SK-N-SH (cell line): ENCODE data around the gene MRM3. TPM values are rescaled to one million over a fixed set of nuclear protein-coding genes. Genes with fewer than 3 reads are reported as not detected.

Source experiments
- CTCF ChIA-PET: fragments of 300-600, 350-600 bp; formaldehyde crosslinking; extraction: SDS; loops from one replicate; lab custom pipeline; 2021; lab: Yijun Ruan, JAX
- POLR2A ChIA-PET: fragments of 350-600 bp; sonication (Branson Sonifier 250); formaldehyde crosslinking; extraction: SDS; loops from one replicate; lab custom pipeline; 2020; ENCODE audit warnings: antibody characterized with exemption, inconsistent platforms; lab: Yijun Ruan, JAX
- DNase-seq: peaks from one replicate; pipeline ENCODE4 v3.0.0; 2012
- H2AFZ ChIP-seq: fragments of 200-600 bp; sonication (generic); 2 replicates; pipeline ENCODE4 v1.8.1; 2016; ENCODE audit warnings: antibody characterized with exemption, mild to moderate bottlenecking, low read depth
- H3F3A ChIP-seq: fragments of 200-600 bp; sonication (generic); replicated peaks from 2 replicates; pipeline ENCODE3; 2016; ENCODE audit warnings: antibody characterized with exemption, mild to moderate bottlenecking; ENCODE audit not compliant: insufficient read depth
- H3K27ac ChIP-seq, 2 experiments: fragments of 200-500 bp in 1 of 2; fragments of 200-600 bp in 1 of 2; sonication (Bioruptor generic) in 1 of 2; sonication (generic), shearing (Covaris generic) in 1 of 2; 2 replicates each; pipeline versions ENCODE4 v1.5.1 to v1.6.1; 2014 to 2016; ENCODE audit warnings: low read depth in 2 of 2, inconsistent platforms in 1 of 2, low read length in 1 of 2, mild to moderate bottlenecking in 1 of 2, mixed read lengths in 1 of 2
- H3K27me3 ChIP-seq: fragments of 200-600 bp; sonication (generic), shearing (Covaris generic); 2 replicates; pipeline ENCODE4 v1.6.1; 2016; ENCODE audit warnings: mixed run types; ENCODE audit not compliant: insufficient read depth
- H3K36me3 ChIP-seq, 2 experiments: fragments of 200-500 bp in 1 of 2; fragments of 200-600 bp in 1 of 2; sonication (Bioruptor generic) in 1 of 2; sonication (generic) in 1 of 2; replicated peaks in 1 of 2; 2 replicates each; pipeline versions ENCODE3 to v1.5.1; 2014 to 2016; ENCODE audit warnings: low read length in 1 of 2, mild to moderate bottlenecking in 1 of 2; ENCODE audit not compliant: insufficient read depth in 2 of 2, control insufficient read depth in 1 of 2
- H3K4me1 ChIP-seq, 2 experiments: fragments of 200-500 bp in 1 of 2; fragments of 200-600 bp in 1 of 2; sonication (Bioruptor generic) in 1 of 2; sonication (generic), shearing (Covaris generic) in 1 of 2; 2 replicates each; pipeline versions ENCODE4 v1.5.1 to v1.6.1; 2014 to 2016; ENCODE audit warnings: low read depth in 1 of 2, low read length in 1 of 2, mixed run types in 1 of 2; ENCODE audit not compliant: insufficient read depth in 2 of 2, control insufficient read depth in 1 of 2
- H3K4me2 ChIP-seq: fragments of 200-600 bp; sonication (generic), shearing (Covaris generic); 2 replicates; pipeline ENCODE4 v1.6.1; 2017; ENCODE audit warnings: mixed run types
- H3K4me3 ChIP-seq, 2 experiments: fragments of 200-500 bp in 1 of 2; fragments of 200-600 bp in 1 of 2; sonication (Bioruptor generic) in 1 of 2; sonication (generic), shearing (Covaris generic) in 1 of 2; 2 replicates each; pipeline versions ENCODE4 v1.5.1 to v1.8.1; 2014 to 2016; ENCODE audit warnings: low read depth in 2 of 2, inconsistent platforms in 1 of 2, low read length in 1 of 2, mild to moderate bottlenecking in 1 of 2, mixed read lengths in 1 of 2, moderate library complexity in 1 of 2
- H3K79me2 ChIP-seq: fragments of 200-600 bp; sonication (generic); 2 replicates; pipeline ENCODE4 v1.8.1; 2017; ENCODE audit warnings: mild to moderate bottlenecking; ENCODE audit not compliant: insufficient read depth
- H3K9ac ChIP-seq: fragments of 200-600 bp; sonication (generic); 2 replicates; pipeline ENCODE4 v1.6.1; 2017; ENCODE audit warnings: mixed run types
- H3K9me2 ChIP-seq: fragments of 200-600 bp; sonication (generic); 2 replicates; pipeline ENCODE4 v1.6.1; 2017; ENCODE audit warnings: mixed run types
- H3K9me3 ChIP-seq: fragments of 200-600 bp; sonication (generic); 2 replicates; pipeline ENCODE4 v1.6.1; 2017; ENCODE audit warnings: mixed run types, mild to moderate bottlenecking, moderate library complexity
- H4K20me1 ChIP-seq: fragments of 200-600 bp; sonication (generic); 2 replicates; pipeline ENCODE4 v1.6.1; 2017; ENCODE audit warnings: mild to moderate bottlenecking, mixed run types; ENCODE audit not compliant: insufficient read depth
- CHD2 ChIP-seq: fragments of 150-350 bp; IDR thresholded peaks from 2 replicates; pipeline ENCODE4 v1.6.1; 2018; ENCODE audit warnings: low read length; ENCODE audit not compliant: partially characterized antibody
- EP300 ChIP-seq, 2 experiments: IDR thresholded peaks; 2 replicates each; pipeline versions ENCODE4 v1.4.0 to v1.6.1; 2012; ENCODE audit warnings: borderline replicate concordance in 1 of 2, low read depth in 1 of 2, low read length in 1 of 2
- FOSL2 ChIP-seq: IDR thresholded peaks from 2 replicates; pipeline ENCODE4 v1.4.0; 2012; ENCODE audit warnings: low read depth, mild to moderate bottlenecking, moderate library complexity, borderline replicate concordance
- FOXM1 ChIP-seq: IDR thresholded peaks from 2 replicates; pipeline ENCODE4 v1.4.0; 2012; ENCODE audit warnings: low read depth, mild to moderate bottlenecking
- GABPA ChIP-seq: IDR thresholded peaks from 2 replicates; pipeline ENCODE4 v1.4.0; 2012; ENCODE audit warnings: low read depth, mild to moderate bottlenecking
- GATA2 ChIP-seq: sonication (generic); formaldehyde crosslinking; IDR thresholded peaks from 2 replicates; pipeline ENCODE4 v1.5.0; 2020; ENCODE audit warnings: mild to moderate bottlenecking, missing genetic modification reagents
- MEF2A ChIP-seq: IDR thresholded peaks from 2 replicates; pipeline ENCODE4 v1.4.0; 2012; ENCODE audit warnings: low read depth, borderline replicate concordance
- MXI1 ChIP-seq: IDR thresholded peaks from 2 replicates; pipeline ENCODE4 v1.6.1; 2012; ENCODE audit warnings: mild to moderate bottlenecking, low read depth, low read length, improper control_type of control experiment
- NFIC ChIP-seq: IDR thresholded peaks from 2 replicates; pipeline ENCODE4 v1.4.0; 2012; ENCODE audit warnings: borderline replicate concordance
- PBX3 ChIP-seq: IDR thresholded peaks from 2 replicates; pipeline ENCODE4; 2012
- RAD21 ChIP-seq: IDR thresholded peaks from 2 replicates; pipeline ENCODE4 v1.6.1; 2012; ENCODE audit warnings: mild to moderate bottlenecking, low read length
- REST ChIP-seq: IDR thresholded peaks from 2 replicates; pipeline ENCODE4 v1.6.1; 2012; ENCODE audit warnings: mild to moderate bottlenecking, low read depth, low read length, moderate library complexity
- RFX5 ChIP-seq: IDR thresholded peaks from 2 replicates; pipeline ENCODE4 v1.6.1; 2012; ENCODE audit warnings: mild to moderate bottlenecking, improper control_type of control experiment, low read length
- SIN3A ChIP-seq: IDR thresholded peaks from 2 replicates; pipeline ENCODE4 v1.6.1; 2012; ENCODE audit warnings: low read depth, mild to moderate bottlenecking, low read length, moderate library complexity, borderline replicate concordance
- SMC3 ChIP-seq: IDR thresholded peaks from 2 replicates; pipeline ENCODE4 v1.6.1; 2012; ENCODE audit warnings: low read depth, low read length, improper control_type of control experiment
- TAF1 ChIP-seq: IDR thresholded peaks from 2 replicates; pipeline ENCODE4 v1.6.1; 2012; ENCODE audit warnings: low read depth, mild to moderate bottlenecking, low read length, moderate library complexity, borderline replicate concordance
- ZBTB33 ChIP-seq: IDR thresholded peaks from 2 replicates; pipeline ENCODE4 v1.4.0; 2012; ENCODE audit warnings: low read depth, borderline replicate concordance
- WGBS: methylation state at CpG from one replicate; pipeline ENCODE4 v1.1.6; 2017; ENCODE audit warnings: low lambda C conversion rate; 5-methylcytosine and 5-hydroxymethylcytosine counted together
- polyA plus RNA-seq, 3 experiments: library from polyadenylated mRNA; depleted of rRNA; stranded (reverse); fragments of >200 nt; gene quantifications; 2 replicates each; pipeline ENCODE4 v1.2.3, GENCODE V29; 2012
- TF ChIP-seq, protein P1 (sequence below): fragments of 200-600 bp; sonication (generic); IDR thresholded peaks from 2 replicates; pipeline ENCODE4 v1.6.1; 2017; ENCODE audit warnings: antibody characterized with exemption, mild to moderate bottlenecking, moderate library complexity

Gene MRM3
- polyA plus RNA-seq, 1 of the 3 experiments (the other 2 are of a cell fraction), result 16.4 TPM

- Histone ChIP-seq H3K79me2 (no peaks in the 10 kb centered on the region), H3K27ac (peak overlapping the region in 1 of 2 experiments; percentile 7; a peak in 1 of 4 replicates), H3K4me1 (peaks cover 0 to 13% of the 10 kb centered on the region in 2 experiments; a peak in 1 of 4 replicates), H3K27me3 (no peaks in the 10 kb centered on the region), H4K20me1 (no peaks in the 10 kb centered on the region), H3K4me3 (peak overlapping the region in 1 of 2 experiments; percentile 9; a peak in 1 of 4 replicates), H3K4me2 (no peak overlapping the region), H3K9me3 (no peaks in the 10 kb centered on the region), H3K36me3 (peaks cover 0 to 19% of the 10 kb centered on the region in 2 experiments), H3K9me2 (no peaks in the 10 kb centered on the region), H2AFZ (no peak overlapping the region), H3K9ac (no peak overlapping the region), H3F3A (no peaks in the 10 kb centered on the region)
- DNase-seq, result peak; percentile 90
- ChIA-PET POLR2A (interaction anchor here (0.5 to 1.5 kb wide), 3 partner anchors 185 to 371 kb away, joined by 3 to 4 read pairs (median 3); partner anchors contain the start of gene NXN), CTCF (interaction anchor here (0.6 to 9.2 kb wide), 20 partner anchors 9 to 262 kb away, joined by 3 to 155 read pairs (median 4); partner anchors contain the start of genes GLOD4, MRM3, NXN and TIMM22)
- TF ChIP-seq FOSL2 (no peak), MXI1 (peak; percentile 47; the same call in 1 of the 2 replicates), SMC3 (peak; percentile 89), SIN3A (peak; percentile 56; the same call in 1 of the 2 replicates), RAD21 (peak; percentile 84), TAF1 (no peak), GATA2 (CRISPR knock-in tag) (no peak), CHD2 (peak; percentile 36), NFIC (0 out of 2 replicates have a peak, but pooled peaks have one; percentile 8), GABPA (no peak), PBX3 (no peak), RFX5 (no peak), EP300 (IDR thresholded peaks at IDR 0.05; ENCODE audit: borderline replicate concordance in 1 of 2, low read depth in 1 of 2, low read length in 1 of 2) (no peak), MEF2A (no peak), REST (no peak), FOXM1 (no peak), ZBTB33 (no peak)
- TF ChIP-seq, protein P1, sequence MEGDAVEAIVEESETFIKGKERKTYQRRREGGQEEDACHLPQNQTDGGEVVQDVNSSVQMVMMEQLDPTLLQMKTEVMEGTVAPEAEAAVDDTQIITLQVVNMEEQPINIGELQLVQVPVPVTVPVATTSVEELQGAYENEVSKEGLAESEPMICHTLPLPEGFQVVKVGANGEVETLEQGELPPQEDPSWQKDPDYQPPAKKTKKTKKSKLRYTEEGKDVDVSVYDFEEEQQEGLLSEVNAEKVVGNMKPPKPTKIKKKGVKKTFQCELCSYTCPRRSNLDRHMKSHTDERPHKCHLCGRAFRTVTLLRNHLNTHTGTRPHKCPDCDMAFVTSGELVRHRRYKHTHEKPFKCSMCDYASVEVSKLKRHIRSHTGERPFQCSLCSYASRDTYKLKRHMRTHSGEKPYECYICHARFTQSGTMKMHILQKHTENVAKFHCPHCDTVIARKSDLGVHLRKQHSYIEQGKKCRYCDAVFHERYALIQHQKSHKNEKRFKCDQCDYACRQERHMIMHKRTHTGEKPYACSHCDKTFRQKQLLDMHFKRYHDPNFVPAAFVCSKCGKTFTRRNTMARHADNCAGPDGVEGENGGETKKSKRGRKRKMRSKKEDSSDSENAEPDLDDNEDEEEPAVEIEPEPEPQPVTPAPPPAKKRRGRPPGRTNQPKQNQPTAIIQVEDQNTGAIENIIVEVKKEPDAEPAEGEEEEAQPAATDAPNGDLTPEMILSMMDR, result peak; percentile 72
- 38% methylated on average over 18 of the region's 18 CpGs for WGBS
Measured at GRCh38 chr17:794876-795275, 12.7 kb downstream of the MRM3 start.
